A549 (cell line): Measurements from ENCODE around the gene CFAP77. TPM values are rescaled to one million over a fixed set of nuclear protein-coding genes. Genes with fewer than 3 reads are reported as not detected.
A peak's percentile ranks its signal among the peaks of the same experiment; 100 is the strongest.

Source experiments
- ATAC-seq, 2 experiments: fragments of 200-7000 bp in 1 of 2; fragments of >200 bp in 1 of 2; cut with Nextera tagmentation in 1 of 2; cut with Tn5 transposase in 1 of 2; 3 replicates each; pipeline versions ENCODE4 v1.8.0 to v1.9.1; 2018 to 2020; ENCODE audit warnings: mild to moderate bottlenecking in 1 of 2, moderate library complexity in 1 of 2
- CTCF ChIA-PET: fragments of 300-600 bp; sonication (Branson Sonifier 250); formaldehyde crosslinking; extraction: SDS; loops from one replicate; lab custom pipeline; 2021; ENCODE audit warnings: antibody characterized with exemption, inconsistent platforms; lab: Yijun Ruan, JAX
- POLR2A ChIA-PET: fragments of 350-600 bp; formaldehyde crosslinking; extraction: SDS; loops from one replicate; lab custom pipeline; 2021; ENCODE audit warnings: antibody characterized with exemption, inconsistent platforms; lab: Yijun Ruan, JAX
- DNase-seq, 2 experiments: peaks; one replicate each; pipeline versions ENCODE4 v3.0.0 to v3.0.0-alpha.2; 2011 to 2016; ENCODE audit warnings: low read depth in 1 of 2, low spot score in 1 of 2
- FAIRE-seq: peaks from 2 replicates; lab custom pipeline; 2011; peaks lifted over from hg19 to GRCh38; lab: Jason Lieb, UNC
- H3K27ac ChIP-seq, 2 experiments: fragments of >200 bp; sonication (Bioruptor Twin); formaldehyde crosslinking; 3 replicates each; pipeline ENCODE4 v1.5.1; 2016 to 2017
- H3K4me1 ChIP-seq: fragments of >200 bp; sonication (Bioruptor Twin); formaldehyde crosslinking; 3 replicates; pipeline ENCODE4 v1.6.1; 2016
- H3K4me2 ChIP-seq: fragments of >200 bp; sonication (Bioruptor Twin); formaldehyde crosslinking; 3 replicates; pipeline ENCODE4 v1.6.1; 2016
- H3K4me3 ChIP-seq: fragments of >200 bp; sonication (Bioruptor Twin); formaldehyde crosslinking; 3 replicates; pipeline ENCODE4 v1.5.1; 2016
- H3K9me3 ChIP-seq: fragments of >200 bp; sonication (Bioruptor Twin); formaldehyde crosslinking; 3 replicates; pipeline ENCODE4 v1.6.1; 2016
- CBX2 ChIP-seq: fragments of 200-600 bp; sonication (generic); IDR thresholded peaks from 2 replicates; pipeline ENCODE4 v1.6.1; 2016; ENCODE audit warnings: low read depth, mild to moderate bottlenecking, borderline replicate concordance
- CEBPB ChIP-seq, 2 experiments: fragments of >200 bp in 1 of 2; sonication (Bioruptor Twin) in 1 of 2; formaldehyde crosslinking in 1 of 2; IDR thresholded peaks; 2 replicates each; pipeline ENCODE4 v1.6.1; 2012 to 2016
- CHD2 ChIP-seq: fragments of 150-350 bp; IDR thresholded peaks from 2 replicates; pipeline ENCODE4 v1.6.1; 2014; ENCODE audit warnings: low read length; ENCODE audit not compliant: partially characterized antibody
- CTCF ChIP-seq: fragments of >200 bp; sonication (Bioruptor Twin); formaldehyde crosslinking; IDR thresholded peaks from 3 replicates; pipeline ENCODE4 v1.5.1; 2016
- EHF ChIP-seq: fragments of 250-450 bp; sonication (Bioruptor Pico); IDR thresholded peaks from 2 replicates; pipeline ENCODE4 v1.5.0; 2020; ENCODE audit warnings: mild to moderate bottlenecking
- EHMT2 ChIP-seq: fragments of 200-600 bp; sonication (generic); IDR thresholded peaks from 2 replicates; pipeline ENCODE4 v1.6.1; 2016; ENCODE audit warnings: antibody characterized with exemption, low read depth, mild to moderate bottlenecking, moderate library complexity
- ESRRA ChIP-seq: fragments of 150-350 bp; IDR thresholded peaks from 2 replicates; pipeline ENCODE4 v1.6.1; 2014; ENCODE audit warnings: mild to moderate bottlenecking, low read length, borderline replicate concordance
- GATA3 ChIP-seq: IDR thresholded peaks from 2 replicates; pipeline ENCODE4 v1.6.1; 2012; ENCODE audit warnings: borderline replicate concordance
- HEYL ChIP-seq: fragments of 250-450 bp; sonication (Bioruptor Pico); IDR thresholded peaks from 2 replicates; pipeline ENCODE4 v1.8.0; 2021; ENCODE audit warnings: mild to moderate bottlenecking, moderate library complexity
- HMGXB4 ChIP-seq: fragments of 250-450 bp; sonication (Bioruptor Pico); IDR thresholded peaks from 2 replicates; pipeline ENCODE4 v1.5.0; 2021; ENCODE audit warnings: mild to moderate bottlenecking, moderate library complexity, borderline replicate concordance
- HOXB13 ChIP-seq: fragments of 250-450 bp; sonication (Bioruptor Pico); IDR thresholded peaks from 2 replicates; pipeline ENCODE4 v1.5.0; 2020; ENCODE audit warnings: low read depth, mild to moderate bottlenecking, moderate library complexity
- HOXB5 ChIP-seq: fragments of 250-450 bp; sonication (Bioruptor Pico); IDR thresholded peaks from 2 replicates; pipeline ENCODE4 v1.5.0; 2020; ENCODE audit warnings: mild to moderate bottlenecking, moderate library complexity
- KDM1A ChIP-seq: fragments of 200-600 bp; sonication (generic); IDR thresholded peaks from 2 replicates; pipeline ENCODE4 v1.6.1; 2016; ENCODE audit warnings: low read depth, mild to moderate bottlenecking
- KDM5A ChIP-seq: fragments of 200-600 bp; sonication (generic); IDR thresholded peaks from 2 replicates; pipeline ENCODE4 v1.6.1; 2016; ENCODE audit warnings: antibody characterized with exemption, mild to moderate bottlenecking
- MAX ChIP-seq: IDR thresholded peaks from 2 replicates; pipeline ENCODE4 v1.6.1; 2012
- MYC ChIP-seq: IDR thresholded peaks from 2 replicates; pipeline ENCODE4 v1.6.1; 2012; ENCODE audit warnings: mild to moderate bottlenecking, inconsistent platforms, low read length, improper control_type of control experiment, borderline replicate concordance
- NFE2L2 ChIP-seq: fragments of 150-350 bp; conservative IDR thresholded peaks from 2 replicates; pipeline ENCODE4 v1.6.1; 2014; ENCODE audit warnings: low read length
- POLR2A ChIP-seq: IDR thresholded peaks from 2 replicates; pipeline ENCODE4 v1.6.1; 2012; ENCODE audit warnings: mild to moderate bottlenecking, low read length
- POLR2AphosphoS2 ChIP-seq: conservative IDR thresholded peaks from 2 replicates; pipeline ENCODE4 v1.6.1; 2012; ENCODE audit warnings: low read length, improper control_type of control experiment, inconsistent platforms
- RAD21 ChIP-seq, 2 experiments: fragments of >200 bp in 1 of 2; sonication (Bioruptor Twin) in 1 of 2; formaldehyde crosslinking in 1 of 2; IDR thresholded peaks in 1 of 2; conservative IDR thresholded peaks in 1 of 2; 2 replicates in 1 of 2; 3 replicates in 1 of 2; pipeline ENCODE4 v1.6.1; 2012 to 2018; ENCODE audit warnings: inconsistent platforms in 1 of 2
- RARB ChIP-seq: fragments of 250-450 bp; sonication (Bioruptor Pico); IDR thresholded peaks from 2 replicates; pipeline ENCODE4 v1.8.0; 2021; ENCODE audit warnings: mild to moderate bottlenecking, moderate library complexity
- RFX5 ChIP-seq: fragments of 450-650 bp; IDR thresholded peaks from 2 replicates; pipeline ENCODE4 v1.7.1; 2014; ENCODE audit warnings: antibody characterized with exemption, mild to moderate bottlenecking, moderate library complexity
- RNF2 ChIP-seq: fragments of 200-600 bp; sonication (generic); IDR thresholded peaks from 2 replicates; pipeline ENCODE4 v1.6.1; 2016; ENCODE audit warnings: low read depth, mild to moderate bottlenecking, antibody characterized with exemption, moderate library complexity, borderline replicate concordance
- SMC3 ChIP-seq: fragments of >200 bp; sonication (Bioruptor Twin); formaldehyde crosslinking; IDR thresholded peaks from 3 replicates; pipeline ENCODE4 v1.6.1; 2018; ENCODE audit warnings: inconsistent platforms
- TFCP2L1 ChIP-seq: fragments of 250-450 bp; sonication (Bioruptor Pico); IDR thresholded peaks from 2 replicates; pipeline ENCODE4 v1.5.0; 2021; ENCODE audit warnings: mild to moderate bottlenecking
- TP53 ChIP-seq: fragments of 250-450 bp; sonication (Bioruptor Pico); IDR thresholded peaks from 2 replicates; pipeline ENCODE4 v1.5.0; 2021; ENCODE audit warnings: mild to moderate bottlenecking, moderate library complexity
- USF2 ChIP-seq: fragments of 450-650 bp; IDR thresholded peaks from 2 replicates; pipeline ENCODE4 v1.6.1; 2014; ENCODE audit warnings: antibody characterized with exemption
- WGBS: methylation state at CpG from one replicate; pipeline ENCODE4 v1.1.6; 2017; ENCODE audit errors: missing lambda C conversion rate; 5-methylcytosine and 5-hydroxymethylcytosine counted together
- polyA plus RNA-seq, 4 experiments: library from polyadenylated mRNA; depleted of rRNA in 3 of 4; stranded (reverse); fragments of >200 nt; fragmentation: RNase III in 1 of 4; extraction: RNeasy Plus Mini Kit Qiagen cat#74134 plus additional on column Dnase treatment in 1 of 4; gene quantifications; 2 replicates in 3 of 4; 3 replicates in 1 of 4; pipeline ENCODE4 v1.2.3, GENCODE V29; 2011 to 2017

The CFAP77 gene
- polyA plus RNA-seq, 2 of the 4 experiments (the other 2 are of a cell fraction), result 0.05 TPM; not detected in 1

GRCh38 chr9:132401824-132402223 lies 8.2 kb upstream of the CFAP77 start:
- POLR2A ChIA-PET, result no interaction called here

GRCh38 chr9:132404228-132404881 lies 5.7 kb upstream of the CFAP77 start:
- Histone ChIP-seq H3K4me2 (no peak overlapping the region), H3K27ac (no peak overlapping the region), H3K4me3 (no peak overlapping the region), H3K9me3 (no peaks in the 10 kb centered on the region), H3K4me1 (peaks cover 9% of the 10 kb centered on the region)
- ChIA-PET POLR2A (no interaction called here), CTCF (interaction anchor here (0.6 to 0.8 kb wide), 2 partner anchors 167 to 567 kb away, joined by 3 to 4 read pairs; no protein-coding TSS in a partner anchor)
- DNase-seq, result no peak
- TF ChIP-seq POLR2AphosphoS2 (no peak), CTCF (no peak), EHMT2 (no peak), KDM1A (no peak), CBX2 (no peak), ESRRA (no peak), KDM5A (no peak), MYC (no peak), EHF (CRISPR knock-in tag) (no peak), RNF2 (no peak), RARB (no peak)
- ATAC-seq, result no peak
- 84% methylated on average over 9 of the region's 9 CpGs for WGBS
- FAIRE-seq, result no peak

More at GRCh38 chr9:132401824-132402223, 8.2 kb upstream of the CFAP77 start:
- DNase-seq, result no peak
- no peak overlapping the region for H3K4me2 ChIP-seq
- WGBS, result 90% methylated on average over 4 of the region's 4 CpGs
- H3K9me3 ChIP-seq, result no peaks in the 10 kb centered on the region
- no peak for FAIRE-seq
- CTCF ChIA-PET, result interaction anchor here (1.9 kb wide), 1 partner anchor 47 kb away, joined by 4 read pairs; the partner anchor contains the start of gene SETX
- no peak overlapping the region for H3K4me3 ChIP-seq
- TF ChIP-seq RFX5 (no peak), ESRRA (no peak)
- TF ChIP-seq, all 56 proteins: peak for 0
- H3K27ac ChIP-seq, result no peak overlapping the region
- H3K4me1 ChIP-seq, result peaks cover 7% of the 10 kb centered on the region
- ATAC-seq, result no peak

- Histone ChIP-seq H3K4me1 (peaks cover 15% of the 10 kb centered on the region), H3K9me3 (no peaks in the 10 kb centered on the region), H3K4me3 (peak within 1 kb of the TSS; percentile 63), H3K27ac (peak within 1 kb of the TSS; percentile 70 to 92), H3K4me2 (peak within 1 kb of the TSS; percentile 93)
- ATAC-seq (peak; percentile 90), FAIRE-seq (no peak), DNase-seq (peak; percentile 92 to 94)
- under 1% methylated on average over 33 of the region's 33 CpGs for WGBS
- ChIA-PET POLR2A (interaction anchor here (0.7 to 0.8 kb wide), 4 partner anchors 10 to 701 kb away, joined by 3 to 5 read pairs (median 3); no protein-coding TSS in a partner anchor), CTCF (interaction anchor here (0.7 to 2.7 kb wide), 3 partner anchors 15 to 169 kb away, joined by 3 to 11 read pairs (median 3); no protein-coding TSS in a partner anchor)
- TF ChIP-seq MAX (peak; percentile 65), CHD2 (no peak), SMC3 (no peak), HEYL (CRISPR knock-in tag) (no peak), TP53 (CRISPR knock-in tag) (no peak), HOXB5 (CRISPR knock-in tag) (no peak), NFE2L2 (no peak), HOXB13 (no peak), CTCF (no peak), GATA3 (peak; percentile 24; the same call in 1 of the 2 replicates), POLR2A (peak; percentile 69), HMGXB4 (CRISPR knock-in tag) (no peak), TFCP2L1 (CRISPR knock-in tag) (no peak), RAD21 (conservative IDR thresholded peaks at IDR 0.05 in 1 of 2, IDR thresholded peaks at IDR 0.05 in 1 of 2) (no peak), CEBPB (IDR thresholded peaks at IDR 0.05) (no peak), USF2 (no peak)
These were observed 3.4 kb upstream of the CFAP77 start, which contains the start of gene TTF1 for GRCh38 chr9:132406554-132407122. Gene TTF1, minus strand, starts transcription at chr9:132406840. Its CDS starts 4,019 bp downstream, at chr9:132402821.
